Keratinocyte (primary cell): ENCODE measurements around the gene TICRR. TPM values are rescaled to one million over a fixed set of nuclear protein-coding genes. Genes with fewer than 3 reads are reported as not detected.

ENCODE experiments used
- DNase-seq: peaks from one replicate; pipeline ENCODE4 v3.0.0-alpha.2; 2011; ENCODE audit warnings: low read depth, missing footprints, low spot score
- FAIRE-seq: peaks from 2 replicates; lab custom pipeline; 2011; peaks lifted over from hg19 to GRCh38; lab: Jason Lieb, UNC
- H2AFZ ChIP-seq: 2 replicates; pipeline ENCODE4 v1.6.0; 2012; ENCODE audit warnings: low read length, control low read depth, inconsistent platforms; ENCODE audit not compliant: control insufficient read depth
- H3K27ac ChIP-seq: 2 replicates; pipeline ENCODE4 v1.5.1; 2011; ENCODE audit warnings: low read length; ENCODE audit not compliant: control insufficient read depth, insufficient read depth
- H3K27me3 ChIP-seq: 3 replicates; pipeline ENCODE4 v1.6.0; 2011; ENCODE audit warnings: low read length; ENCODE audit not compliant: control insufficient read depth, insufficient read depth; ENCODE audit errors: extremely low read depth
- H3K36me3 ChIP-seq, 2 experiments: 2 replicates in 1 of 2; 3 replicates in 1 of 2; pipeline ENCODE4 v1.5.1; 2011; ENCODE audit warnings: low read length in 2 of 2, mild to moderate bottlenecking in 1 of 2; ENCODE audit not compliant: control insufficient read depth in 2 of 2, insufficient read depth in 2 of 2; ENCODE audit errors: extremely low read depth in 1 of 2
- H3K4me1 ChIP-seq: 3 replicates; pipeline ENCODE4 v1.5.1; 2011; ENCODE audit warnings: low read length; ENCODE audit not compliant: control insufficient read depth, insufficient read depth; ENCODE audit errors: extremely low read depth
- H3K4me2 ChIP-seq: 3 replicates; pipeline ENCODE4 v1.6.0; 2011; ENCODE audit warnings: low read depth, low read length; ENCODE audit not compliant: control insufficient read depth, insufficient read depth; ENCODE audit errors: extremely low read depth
- H3K4me3 ChIP-seq, 3 experiments: fragments of 200-600 bp in 1 of 3; sonication (generic) in 1 of 3; 2 replicates in 2 of 3; 3 replicates in 1 of 3; pipeline ENCODE4 v1.5.1; 2011 to 2016; ENCODE audit warnings: low read length in 3 of 3, mild to moderate bottlenecking in 3 of 3, control low read depth in 2 of 3, inconsistent platforms in 1 of 3, low read depth in 1 of 3, mixed read lengths in 1 of 3, mixed run types in 1 of 3, moderate library complexity in 1 of 3; ENCODE audit not compliant: control insufficient read depth in 2 of 3, insufficient read depth in 2 of 3; ENCODE audit errors: extremely low read depth in 1 of 3
- H3K79me2 ChIP-seq: 2 replicates; pipeline ENCODE4 v1.6.0; 2012; ENCODE audit warnings: low read length; ENCODE audit not compliant: control insufficient read depth, insufficient read depth
- H3K9ac ChIP-seq: 3 replicates; pipeline ENCODE4 v1.6.0; 2011; ENCODE audit warnings: low read length; ENCODE audit not compliant: control insufficient read depth, insufficient read depth; ENCODE audit errors: extremely low read depth
- H3K9me1 ChIP-seq: 3 replicates; pipeline ENCODE4 v1.6.0; 2011; ENCODE audit warnings: low read length; ENCODE audit not compliant: control insufficient read depth, insufficient read depth; ENCODE audit errors: extremely low read depth
- H3K9me3 ChIP-seq: 2 replicates; pipeline ENCODE4 v1.5.1; 2012; ENCODE audit warnings: low read depth, low read length; ENCODE audit not compliant: control insufficient read depth
- H4K20me1 ChIP-seq: 3 replicates; pipeline ENCODE4 v1.6.0; 2011; ENCODE audit warnings: low read length; ENCODE audit not compliant: control insufficient read depth, insufficient read depth; ENCODE audit errors: extremely low read depth
- CTCF ChIP-seq, 3 experiments: IDR thresholded peaks in 1 of 3; conservative IDR thresholded peaks in 1 of 3; optimal IDR thresholded peaks in 1 of 3; 2 replicates in 2 of 3; 3 replicates in 1 of 3; pipeline versions ENCODE3 to v1.5.1; 2011; ENCODE audit warnings: low read length in 3 of 3, mild to moderate bottlenecking in 3 of 3, moderate library complexity in 2 of 3, control low read depth in 1 of 3, inconsistent platforms in 1 of 3; ENCODE audit not compliant: insufficient read depth in 2 of 3; ENCODE audit errors: extremely low read depth in 1 of 3
- EZH2 ChIP-seq: IDR thresholded peaks from one replicate; pipeline ENCODE4 v1.6.1; 2012; ENCODE audit warnings: inconsistent platforms, mild to moderate bottlenecking, low read length, moderate library complexity
- dilution Hi-C: fragments of 300-500 bp; cut with MboI; formaldehyde crosslinking; loops from one replicate; pipeline ENCODE4 v1.7.0; 2020; ENCODE audit warnings: low sequenced_read_pairs; ENCODE audit not compliant: extremely low pct_ligation_motif_present
- polyA plus RNA-seq, 5 experiments: library from polyadenylated mRNA; depleted of rRNA in 3 of 5; stranded (reverse) in 3 of 5; stranded (forward) in 1 of 5; unstranded in 1 of 5; fragments of >200 nt; gene quantifications; 1 replicate in 1 of 5; 2 replicates in 3 of 5; 3 replicates in 1 of 5; pipeline versions ENCODE4 v1.2.1 to v1.2.3, GENCODE V29; 2011 to 2012; ENCODE audit warnings: missing spikeins in 2 of 5, low read depth in 1 of 5, low replicate concordance in 1 of 5

The TICRR gene
- polyA plus RNA-seq, 1 donor (not counting 4 experiments of a cell fraction or from before 2014, with no cell fraction given): 2.9 TPM

GRCh38 chr15:89628301-89628700 lies 53.0 kb downstream of the TICRR start:
- dilution Hi-C loops: no loop called here
- Histone ChIP-seq H4K20me1 (no peaks in the 10 kb centered on the region), H3K9me1 (no peaks in the 10 kb centered on the region), H3K9me3 (no peaks in the 10 kb centered on the region), H3K4me3 (no peak overlapping the region), H3K4me1 (no peaks in the 10 kb centered on the region), H3K9ac (no peak overlapping the region), H3K27me3 (no peaks in the 10 kb centered on the region), H3K36me3 (peaks cover 23 to 43% of the 10 kb centered on the region in 2 experiments), H3K4me2 (no peak overlapping the region), H3K79me2 (no peaks in the 10 kb centered on the region), H2AFZ (no peak overlapping the region), H3K27ac (no peak overlapping the region)
- TF ChIP-seq CTCF (optimal IDR thresholded peaks at IDR 0.05 in 1 of 3, IDR thresholded peaks at IDR 0.05 in 1 of 3, conservative IDR thresholded peaks at IDR 0.05 in 1 of 3; ENCODE audit: extremely low read depth in 1 of 3, insufficient read depth in 2 of 3, low read length in 3 of 3) (no peak), EZH2 (no peak)
- no peak for FAIRE-seq
- no peak for DNase-seq

DNA sequence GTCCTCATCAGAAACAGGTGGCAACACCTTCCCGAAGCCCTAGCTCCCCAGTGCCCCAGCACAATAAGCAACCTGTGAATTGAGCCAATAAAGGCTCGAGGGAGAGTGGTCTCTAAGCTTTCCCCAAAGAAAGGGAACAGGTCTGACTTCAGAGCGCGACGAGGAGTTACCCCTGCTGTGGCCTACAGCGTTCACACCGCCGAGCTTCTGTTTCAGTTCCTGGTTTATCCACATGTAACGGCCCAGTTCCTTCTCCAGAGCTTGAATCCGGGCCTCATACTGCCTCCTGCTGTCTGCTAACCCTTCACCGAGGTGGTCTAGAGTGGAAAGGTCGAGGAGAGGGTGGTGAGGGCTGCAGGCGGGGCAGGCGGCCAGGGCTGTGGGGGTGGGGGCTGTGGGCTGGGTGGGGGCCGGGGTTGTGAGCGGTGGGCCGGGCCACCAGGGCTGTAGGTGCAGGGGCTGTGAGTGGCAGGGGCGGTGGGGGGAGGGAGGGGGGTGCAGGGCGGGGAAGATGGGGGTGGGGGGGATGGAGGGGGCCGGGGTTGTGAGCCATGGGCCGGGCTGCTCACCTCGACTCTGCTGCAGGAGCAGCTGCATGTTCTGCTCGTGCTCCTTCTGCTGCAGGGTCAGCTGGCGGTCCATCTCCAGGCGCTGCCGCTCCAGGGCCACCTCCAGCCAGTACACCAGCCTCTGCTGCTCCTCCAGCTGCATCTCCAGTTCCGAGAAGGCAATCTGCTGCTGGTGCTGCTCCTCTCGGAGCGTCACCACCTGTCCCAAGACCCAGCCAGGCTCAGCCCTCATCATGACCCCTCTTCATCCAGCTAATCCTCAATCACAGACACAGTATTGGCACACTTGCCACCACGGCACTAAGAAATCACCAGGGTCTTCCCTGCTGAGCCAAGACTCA lies 53.8 kb downstream of the TICRR start:
- no peaks in the 10 kb centered on the region for H3K9me3 ChIP-seq
- H3K27me3 ChIP-seq: no peaks in the 10 kb centered on the region
- no peak for DNase-seq
- no peaks in the 10 kb centered on the region for H3K4me1 ChIP-seq
- no peak overlapping the region for H3K4me2 ChIP-seq
- no peak overlapping the region for H2AFZ ChIP-seq
- peaks cover 22 to 37% of the 10 kb centered on the region in 2 experiments for H3K36me3 ChIP-seq
- H4K20me1 ChIP-seq: no peaks in the 10 kb centered on the region
- H3K9ac ChIP-seq: no peak overlapping the region
- H3K9me1 ChIP-seq: no peaks in the 10 kb centered on the region
- no peak for FAIRE-seq
- no peak overlapping the region for H3K4me3 ChIP-seq
- dilution Hi-C loops: no loop called here
- TF ChIP-seq CTCF (optimal IDR thresholded peaks at IDR 0.05 in 1 of 3, IDR thresholded peaks at IDR 0.05 in 1 of 3, conservative IDR thresholded peaks at IDR 0.05 in 1 of 3; ENCODE audit: extremely low read depth in 1 of 3, insufficient read depth in 2 of 3, low read length in 3 of 3): no peak
- no peak for TF ChIP-seq EZH2
- H3K27ac ChIP-seq: no peak overlapping the region
- no peaks in the 10 kb centered on the region for H3K79me2 ChIP-seq
